ENCODE results near the gene FHL1.
A peak's percentile ranks its signal among the peaks of the same experiment; 100 is the strongest.
"Not testable (repeated sequence)": the region's sequence is repeated elsewhere in the genome, so short reads cannot be mapped to it uniquely, and the experiment has no call there.

Gene FHL1

DNA sequence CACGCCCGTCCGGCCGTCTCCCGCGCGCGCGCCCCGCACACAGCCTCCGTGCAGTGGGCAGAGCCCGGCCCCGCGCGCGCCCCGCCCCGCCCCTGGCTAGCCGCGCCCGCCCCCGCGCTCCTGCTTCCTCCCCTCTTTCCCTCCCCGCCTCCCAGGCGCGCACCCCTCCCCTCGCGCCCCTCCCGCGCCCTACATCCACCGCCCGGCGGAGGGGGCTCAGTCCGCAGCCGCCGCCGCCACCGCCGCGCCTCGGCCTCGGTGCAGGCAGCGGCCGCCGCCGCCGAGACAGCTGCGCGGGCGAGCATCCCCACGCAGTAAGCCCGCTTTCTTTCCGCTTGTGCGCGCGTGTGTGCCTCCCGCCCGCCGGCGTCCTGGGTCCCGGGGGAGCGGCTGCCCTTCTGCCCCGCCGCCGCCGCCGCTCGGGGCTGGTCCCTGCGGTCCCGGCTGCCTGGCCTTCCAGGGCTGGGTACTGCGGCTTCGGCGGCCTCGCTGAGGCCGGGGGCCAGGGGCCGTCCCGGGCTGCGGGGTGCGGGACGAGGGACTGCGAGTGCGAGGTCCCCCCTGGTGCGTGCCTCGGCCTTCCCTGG is at the start of gene FHL1:
FHL1 (plus strand) TSS at position 219 of the 587 bp plus-strand sequence.
- peak; percentile 7 to 44 for DNase-seq

DNA sequence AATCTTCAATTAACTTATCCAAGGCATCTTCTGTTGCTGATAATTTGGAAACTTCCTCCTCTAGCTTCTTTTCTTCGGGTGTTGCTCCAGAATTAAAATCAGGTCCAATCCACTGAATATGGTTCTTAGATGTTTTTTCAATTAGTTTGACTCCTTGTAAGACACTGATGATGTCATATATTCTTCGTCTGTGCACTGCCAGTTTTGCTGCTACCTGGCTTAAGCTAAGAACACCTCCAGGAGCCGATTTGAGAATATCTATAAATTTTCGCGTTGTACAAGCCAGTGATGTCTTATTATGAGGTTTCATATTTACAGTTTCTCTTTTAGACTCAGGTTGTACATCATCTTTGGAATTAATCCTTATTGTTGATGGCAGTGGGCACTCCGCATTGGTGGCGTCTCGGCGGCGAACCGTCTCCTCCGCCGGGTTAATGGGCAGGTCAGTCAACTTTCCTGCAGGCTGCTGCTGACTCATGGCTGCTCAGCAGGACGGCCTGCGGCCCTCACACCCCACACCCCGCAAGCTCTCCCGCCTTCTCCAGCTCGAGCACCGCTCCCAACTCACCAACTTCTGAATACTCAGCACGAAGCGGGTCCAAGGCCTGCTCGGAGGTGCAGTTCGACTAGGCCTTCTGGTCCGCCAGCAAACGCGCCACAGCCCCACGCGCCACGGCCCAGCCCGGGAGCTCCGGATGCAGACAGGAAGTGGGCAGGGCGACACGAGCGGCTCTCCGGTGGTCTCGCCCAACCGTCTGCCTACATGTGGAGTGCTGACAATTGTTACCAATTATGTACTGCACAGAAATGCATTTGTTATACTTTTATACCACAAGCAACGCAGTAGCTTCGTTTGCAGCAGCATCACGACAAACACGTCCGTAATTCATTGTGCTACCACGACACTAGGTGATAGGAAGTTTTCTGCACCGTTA is 49.2 kb upstream of the FHL1 start:
- DNase-seq: no peak

DNA sequence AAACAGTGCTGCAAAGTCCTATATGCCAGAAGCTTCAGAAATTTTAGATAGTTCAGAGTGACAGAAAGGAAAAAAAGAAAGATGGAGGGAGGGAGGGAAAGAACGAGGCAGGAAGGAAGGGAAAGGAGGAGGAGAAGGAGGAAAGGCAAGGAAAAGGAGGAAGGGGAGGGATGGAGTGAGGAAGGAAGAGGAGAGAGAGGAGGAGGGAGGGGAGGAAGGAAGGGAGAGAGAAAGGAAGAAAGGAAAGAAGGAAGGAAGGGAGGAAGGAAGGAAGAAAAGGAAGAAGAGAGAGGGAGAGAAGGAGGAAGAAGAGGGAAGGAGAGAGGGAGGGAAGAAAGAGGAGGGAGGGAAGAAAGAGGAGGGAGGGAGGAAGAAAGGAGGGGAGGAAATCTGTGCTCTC is 42.4 kb upstream of the FHL1 start:
- DNase-seq: no peak

DNA sequence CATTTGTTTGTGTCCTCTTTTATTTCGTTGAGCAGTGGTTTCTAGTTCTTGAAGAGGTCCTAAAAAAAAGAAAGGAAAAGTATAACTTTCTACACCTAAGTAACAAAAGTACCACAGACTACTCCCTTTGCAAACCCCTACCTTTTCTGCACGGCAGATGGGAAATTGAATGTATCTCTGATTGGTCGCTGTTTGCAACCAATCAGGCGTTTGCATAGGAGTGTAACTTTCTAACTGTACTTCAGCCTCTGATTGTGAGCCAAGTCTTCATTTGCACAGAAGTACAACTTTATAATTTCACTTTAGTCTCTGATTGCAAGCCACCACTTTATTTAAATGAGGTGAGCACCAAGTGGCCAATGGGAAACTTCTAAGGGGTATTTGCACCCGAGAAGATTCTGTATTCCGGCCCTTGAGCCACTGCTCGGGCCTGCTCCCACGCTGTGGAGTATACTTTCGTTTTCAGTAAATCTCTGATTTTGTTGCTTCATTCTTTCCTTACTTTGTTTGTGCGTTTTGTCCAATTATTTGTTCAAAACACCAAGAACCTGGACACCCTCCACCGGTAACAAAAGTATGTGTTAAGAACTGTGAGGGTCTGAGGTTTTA is 40.3 kb upstream of the FHL1 start:
- DNase-seq: no peak

DNA sequence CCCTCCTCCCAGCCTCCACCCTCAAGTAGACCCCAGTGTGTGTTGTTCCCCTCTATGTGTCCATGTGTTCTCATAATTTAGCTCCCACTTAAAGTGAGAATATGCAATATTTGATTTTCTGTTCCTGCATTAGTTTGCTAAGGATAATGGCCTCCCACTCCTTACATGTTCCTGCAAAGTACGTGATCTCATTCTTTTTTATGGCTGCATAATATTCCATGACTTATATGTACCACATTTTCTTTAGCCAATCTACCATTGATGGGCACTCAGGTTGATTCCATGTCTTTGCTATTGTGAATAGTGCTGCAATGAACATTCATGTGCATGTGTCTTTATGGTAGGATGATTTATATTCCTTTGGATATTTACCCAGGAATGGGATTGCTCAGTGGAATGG is 38.4 kb upstream of the FHL1 start:
- DNase-seq: not testable (repeated sequence)

DNA sequence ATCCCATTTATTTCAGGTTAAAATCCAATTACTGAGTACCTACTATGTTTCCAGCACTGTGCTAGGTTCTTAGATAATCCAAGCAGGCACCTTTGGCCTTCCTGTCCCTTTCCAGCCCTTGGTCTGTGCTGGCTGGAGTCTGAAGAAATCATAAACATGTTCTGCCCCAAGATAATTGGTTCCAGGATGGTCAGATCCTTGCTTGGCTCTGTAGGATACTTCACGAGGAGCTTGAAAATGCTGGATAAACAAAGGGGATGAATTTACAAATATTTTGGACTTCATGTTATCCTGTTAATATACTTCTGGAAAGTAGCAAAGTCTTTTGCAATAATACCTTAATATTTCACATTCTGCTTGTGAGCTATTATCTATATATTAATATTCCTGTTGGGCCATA is 35.0 kb upstream of the FHL1 start:
- DNase-seq: no peak

DNA sequence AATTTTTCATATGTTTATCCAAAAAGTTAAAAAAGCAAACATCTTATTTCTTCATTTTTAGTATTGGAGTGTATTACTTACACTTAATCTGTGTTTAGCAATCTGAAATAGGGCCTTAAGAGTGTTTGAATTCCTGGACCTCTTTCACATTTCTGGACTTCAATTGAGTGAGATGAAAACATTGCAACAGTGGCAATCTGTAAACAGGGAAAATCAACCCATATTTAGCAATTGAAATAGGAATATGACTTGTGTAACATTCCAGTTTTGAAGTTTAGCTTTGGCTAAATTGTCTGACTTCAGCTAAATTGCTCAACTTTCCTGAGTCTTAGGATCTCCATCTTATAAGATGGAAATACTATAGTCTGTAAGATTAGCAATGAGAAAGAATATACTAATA is 34.6 kb upstream of the FHL1 start:
- no peak for DNase-seq

DNA sequence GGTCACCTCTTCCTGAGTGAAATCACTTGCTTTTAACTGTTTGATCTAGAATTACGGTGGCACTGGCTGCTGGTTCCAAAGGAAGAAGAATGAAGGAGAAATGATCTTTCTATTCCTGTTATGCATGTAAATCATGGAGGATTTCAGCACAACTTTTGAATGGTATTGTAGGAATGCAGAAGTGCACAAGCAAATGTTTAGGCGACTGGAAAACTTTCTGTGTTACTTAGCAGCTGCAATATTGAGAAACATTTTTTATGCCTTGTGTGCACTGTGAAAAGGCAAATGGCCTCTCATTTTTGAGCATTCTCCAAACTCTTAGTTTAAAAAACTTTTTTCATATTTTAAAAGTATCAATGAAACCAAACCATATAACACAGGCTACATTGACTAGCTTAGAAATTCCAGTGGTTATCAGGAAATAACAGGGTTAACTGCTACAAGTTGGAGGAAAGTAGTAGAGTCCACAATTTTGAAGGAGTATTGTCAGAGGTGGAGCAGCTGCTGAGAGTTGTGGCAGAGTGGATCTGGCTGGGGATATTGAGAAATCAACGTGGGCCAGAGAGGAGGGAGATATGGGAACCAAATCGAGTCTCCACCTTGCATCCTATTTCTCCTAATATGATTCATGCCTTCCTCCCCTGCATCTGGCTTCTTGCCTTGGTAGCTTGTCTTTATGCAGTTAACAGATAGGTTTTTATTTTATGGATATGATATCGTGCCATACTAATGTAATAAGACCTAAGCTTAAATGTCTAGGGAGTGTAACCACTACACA is 32.0 kb upstream of the FHL1 start:
- no peak for DNase-seq

DNA sequence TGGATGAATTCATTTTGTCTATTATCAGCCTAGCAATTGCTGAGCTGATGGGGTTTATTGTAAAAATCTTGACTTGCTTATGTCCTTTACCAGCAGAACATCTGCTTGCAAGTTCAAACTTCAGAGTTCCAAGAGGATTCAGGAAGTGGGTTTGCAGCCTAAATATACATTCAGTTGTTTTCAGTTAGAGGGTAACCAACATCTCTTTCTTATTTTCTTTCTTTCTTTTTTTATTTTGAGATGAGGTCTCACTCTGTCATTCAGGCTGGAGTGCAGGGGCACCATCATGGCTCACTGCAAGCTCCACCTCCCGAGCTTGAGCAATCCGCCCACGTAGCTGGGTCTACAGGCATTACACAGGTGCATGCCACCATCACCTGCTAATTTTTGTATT is 31.4 kb upstream of the FHL1 start:
- no peak for DNase-seq

DNA sequence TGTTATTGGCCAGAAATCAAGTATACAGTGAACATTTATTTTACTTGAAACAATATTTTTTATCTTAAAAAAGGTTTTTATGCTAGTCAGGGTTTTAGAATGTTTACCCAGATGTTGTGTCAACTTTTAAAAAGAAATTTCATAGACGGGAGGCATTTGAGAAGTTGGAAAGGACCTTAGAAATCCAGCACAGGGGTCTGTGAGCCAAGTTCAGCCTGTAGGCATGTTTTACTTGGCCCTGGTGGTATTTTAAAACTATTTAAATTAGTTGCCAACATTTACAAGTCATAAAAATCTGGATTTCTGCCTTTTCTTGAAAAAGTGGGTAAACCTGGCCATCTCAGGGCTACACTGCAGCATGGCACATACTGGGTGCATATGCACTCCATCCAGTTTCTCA is 25.5 kb upstream of the FHL1 start:
- no peak for DNase-seq

DNA sequence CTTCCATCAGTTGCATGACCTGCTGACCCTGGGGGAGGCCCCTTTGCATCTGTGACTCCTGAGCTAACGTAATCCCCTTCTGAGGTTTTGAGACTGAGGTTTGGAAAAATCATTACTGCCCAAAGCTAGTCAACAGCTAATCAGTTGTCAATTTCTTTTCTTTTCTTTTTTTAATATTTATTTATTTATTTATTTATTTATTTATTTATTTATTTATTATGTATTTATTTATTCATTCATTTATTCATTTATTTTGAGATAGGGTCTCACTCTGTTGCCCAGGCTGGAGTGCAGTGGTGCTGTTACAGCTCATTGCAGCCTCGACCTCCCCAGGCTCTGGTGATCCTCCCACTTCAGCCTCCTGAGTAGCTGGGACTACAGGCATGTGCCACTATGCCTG is 25.1 kb upstream of the FHL1 start:
- DNase-seq: no peak

DNA sequence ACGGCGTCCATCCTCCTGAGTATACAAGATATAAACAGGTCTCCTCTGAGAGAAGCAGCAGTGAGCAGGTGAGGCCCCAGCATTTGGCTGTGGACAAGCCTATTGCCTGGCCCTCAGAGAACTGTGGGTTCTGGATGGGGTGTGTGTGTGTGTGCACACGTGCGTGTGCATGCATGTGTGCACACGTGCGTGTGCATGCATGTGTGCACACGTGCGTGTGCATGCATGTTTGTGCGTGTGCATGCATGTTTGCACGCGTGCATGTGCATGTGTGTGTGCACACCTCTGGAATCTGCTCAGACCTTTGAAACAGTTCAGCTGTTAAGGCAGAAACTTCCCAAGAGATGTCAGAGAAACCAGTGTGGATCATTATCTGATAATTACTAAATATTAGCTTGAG is 22.2 kb upstream of the FHL1 start:
- DNase-seq: no peak

DNA sequence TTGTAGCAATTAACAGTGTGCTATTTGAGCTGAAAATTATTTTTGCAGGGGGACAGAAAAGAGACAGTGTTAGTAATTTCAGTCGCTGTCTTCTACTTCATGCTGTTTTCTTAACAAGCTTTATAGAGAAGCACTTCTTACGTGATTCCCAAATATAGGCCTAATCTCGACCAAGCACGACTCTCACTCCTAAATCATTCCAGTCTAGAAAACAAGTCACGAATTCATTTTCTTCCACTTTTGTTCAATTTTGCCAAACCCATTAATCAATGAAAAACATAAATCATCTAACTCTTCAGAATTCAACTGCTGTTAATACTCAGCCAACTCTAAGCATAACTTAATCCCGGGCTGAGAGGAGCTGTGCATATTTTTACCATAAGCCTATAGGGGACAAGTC is 21.0 kb upstream of the FHL1 start:
- DNase-seq: no peak

DNA sequence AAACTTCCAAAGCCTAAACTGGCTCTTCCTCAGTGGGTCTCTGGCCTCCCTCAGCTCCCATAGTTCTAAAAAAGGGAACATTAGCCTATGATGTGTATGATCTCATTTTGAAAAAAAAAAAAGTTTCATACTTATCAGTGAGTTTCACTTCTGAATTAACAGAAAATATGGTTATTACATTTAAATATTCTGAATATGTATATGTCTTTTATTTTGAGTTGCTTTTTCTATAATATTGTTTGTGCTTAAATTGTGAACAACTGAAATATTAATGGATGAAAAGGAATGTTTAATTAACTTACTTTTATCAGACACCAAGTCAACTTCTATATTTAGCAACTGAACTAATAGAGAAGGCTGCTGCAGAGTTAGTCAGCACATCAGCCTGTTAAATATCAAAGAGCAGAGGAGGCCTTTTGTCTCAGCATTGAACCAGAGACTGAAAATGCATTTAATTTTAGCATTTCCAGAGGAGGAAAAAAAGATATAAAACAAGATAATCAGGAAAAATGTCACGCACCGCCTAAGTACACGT is 20.4 kb upstream of the FHL1 start:
- no peak for DNase-seq

DNA sequence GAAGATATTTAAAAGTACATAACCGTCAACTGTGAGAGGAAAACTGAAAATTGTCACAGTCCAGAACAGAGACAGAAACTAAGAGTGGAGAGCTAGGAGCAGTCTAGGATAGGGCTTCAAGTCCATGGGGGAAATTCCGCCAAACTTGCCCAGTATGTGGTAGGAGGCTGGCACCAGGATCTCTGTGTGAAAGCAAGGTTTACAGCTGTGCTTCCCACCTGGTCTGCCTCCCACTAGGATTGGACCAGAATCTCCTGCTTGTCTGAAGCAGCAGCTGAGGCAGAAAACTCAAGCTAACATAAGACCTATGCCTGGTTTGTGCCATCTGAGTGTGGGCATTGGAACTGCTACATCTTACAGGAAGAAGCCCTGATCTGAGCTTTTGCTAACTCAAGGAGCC is 18.6 kb upstream of the FHL1 start:
- no peak for DNase-seq

DNA sequence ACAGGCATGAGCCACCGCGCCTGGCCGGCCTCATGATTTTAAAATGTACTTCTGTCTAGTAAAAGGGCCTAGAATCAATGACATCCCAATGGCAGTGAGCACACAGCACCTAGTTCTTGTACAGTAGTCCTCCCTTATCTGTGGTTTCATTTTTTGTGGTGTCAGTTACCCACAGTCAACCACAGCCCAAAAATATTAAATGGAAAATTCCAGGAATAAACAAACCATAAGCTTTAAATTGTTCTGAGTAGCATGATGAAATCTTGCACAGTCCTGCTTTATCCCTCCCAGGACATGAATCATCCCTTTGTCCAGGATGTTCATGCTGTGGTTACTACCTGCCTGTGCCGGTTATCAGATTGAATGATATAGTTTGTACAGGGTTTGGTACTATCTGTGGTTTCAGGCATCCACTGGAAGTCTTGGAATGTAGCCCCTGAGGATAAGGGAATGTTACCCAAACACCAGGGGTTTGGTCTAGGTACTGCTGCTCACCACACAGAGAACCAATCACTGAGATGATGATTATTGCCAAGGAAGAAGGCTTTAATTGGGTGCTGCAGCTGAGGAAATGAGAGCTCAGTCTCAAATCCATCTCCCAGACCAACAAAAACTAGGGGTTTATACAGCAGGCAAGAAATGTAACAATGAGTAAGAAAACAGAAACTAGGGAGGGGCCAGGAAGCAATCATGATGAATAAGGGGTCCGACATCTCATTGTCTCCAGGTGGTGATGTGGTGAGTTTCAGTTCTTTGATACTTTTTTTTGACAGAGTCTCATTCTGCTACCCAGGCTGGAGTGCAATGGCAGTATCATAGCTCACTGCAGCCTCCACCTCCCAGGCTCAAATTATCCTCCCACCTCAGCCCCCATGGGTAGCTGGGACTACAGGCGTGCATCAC is 16.2 kb upstream of the FHL1 start:
- no peak for DNase-seq

DNA sequence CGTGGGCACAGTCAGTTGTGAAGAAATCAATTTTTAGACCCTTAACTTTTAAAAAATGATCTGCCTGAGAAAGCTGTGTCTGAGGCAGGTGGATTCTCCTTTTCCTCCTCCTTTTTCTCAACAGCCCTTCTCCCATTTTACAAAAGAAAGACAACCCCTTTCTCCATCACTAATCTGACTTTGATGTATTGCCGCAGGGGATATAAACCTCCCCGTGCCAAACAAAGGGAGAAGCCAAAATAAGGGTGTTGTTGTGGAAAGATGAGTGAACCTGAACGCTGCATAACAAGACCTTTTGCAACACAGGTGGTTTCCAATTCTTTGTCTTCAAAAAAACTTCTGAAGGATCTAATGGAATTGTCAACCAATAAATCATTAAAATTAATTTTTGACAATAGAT is 8.4 kb upstream of the FHL1 start:
- DNase-seq: no peak

DNA sequence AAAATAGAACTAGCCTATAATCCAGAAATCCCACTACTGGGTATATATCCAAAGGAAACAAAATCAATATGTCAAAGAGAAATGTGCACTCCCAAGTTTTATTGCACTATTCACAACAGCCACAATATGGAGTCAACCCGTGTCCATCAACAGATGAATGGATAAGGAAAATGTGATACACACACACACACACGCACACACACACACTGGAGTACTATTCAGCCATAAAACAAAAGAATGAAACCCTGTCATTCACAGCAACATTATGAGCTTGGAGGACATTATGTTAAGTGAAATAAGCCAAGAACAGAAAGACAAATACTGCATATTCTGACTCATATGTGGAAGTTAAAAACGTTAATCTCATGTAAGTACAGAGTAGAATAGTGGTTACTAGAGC is 5.8 kb upstream of the FHL1 start:
- DNase-seq: no peak

DNA sequence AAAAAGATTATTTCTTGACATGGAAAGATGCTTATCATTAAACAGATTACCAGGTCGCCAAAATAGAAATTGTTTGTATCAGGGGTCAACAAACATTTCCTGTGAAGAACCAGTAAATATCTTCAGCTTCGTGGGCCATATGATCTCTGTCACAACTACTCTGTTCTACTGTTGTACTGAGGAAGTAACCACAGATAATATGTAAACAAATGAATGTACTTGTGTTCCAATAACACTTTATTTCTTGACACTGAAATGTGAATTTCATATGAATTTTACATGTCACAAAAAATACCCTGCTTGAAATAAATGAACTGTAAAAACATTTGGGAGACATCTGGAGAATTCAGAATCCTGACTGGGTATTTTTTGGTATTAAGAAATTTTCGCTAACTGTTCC is 4.7 kb upstream of the FHL1 start:
- DNase-seq: no peak

DNA sequence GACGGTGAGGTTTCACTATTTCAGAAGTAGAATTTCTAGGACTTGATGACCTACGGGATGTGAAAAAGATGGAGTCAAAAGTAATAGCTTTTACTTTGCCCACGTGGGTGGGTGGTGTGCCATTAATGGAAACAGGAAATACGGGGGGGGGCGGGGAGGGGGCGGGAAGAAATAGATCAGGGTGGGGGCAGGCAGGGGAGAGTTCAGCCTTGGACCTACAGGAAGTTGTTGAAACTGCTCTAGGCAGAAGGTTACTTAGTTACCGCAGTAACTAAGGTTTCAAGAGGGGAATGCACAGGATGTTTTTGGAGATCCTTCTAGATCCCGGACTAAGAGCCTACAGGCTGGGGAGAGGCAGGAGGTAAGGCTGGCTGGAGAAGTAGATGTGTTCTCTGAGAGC is 3.6 kb upstream of the FHL1 start:
- DNase-seq: no peak

DNA sequence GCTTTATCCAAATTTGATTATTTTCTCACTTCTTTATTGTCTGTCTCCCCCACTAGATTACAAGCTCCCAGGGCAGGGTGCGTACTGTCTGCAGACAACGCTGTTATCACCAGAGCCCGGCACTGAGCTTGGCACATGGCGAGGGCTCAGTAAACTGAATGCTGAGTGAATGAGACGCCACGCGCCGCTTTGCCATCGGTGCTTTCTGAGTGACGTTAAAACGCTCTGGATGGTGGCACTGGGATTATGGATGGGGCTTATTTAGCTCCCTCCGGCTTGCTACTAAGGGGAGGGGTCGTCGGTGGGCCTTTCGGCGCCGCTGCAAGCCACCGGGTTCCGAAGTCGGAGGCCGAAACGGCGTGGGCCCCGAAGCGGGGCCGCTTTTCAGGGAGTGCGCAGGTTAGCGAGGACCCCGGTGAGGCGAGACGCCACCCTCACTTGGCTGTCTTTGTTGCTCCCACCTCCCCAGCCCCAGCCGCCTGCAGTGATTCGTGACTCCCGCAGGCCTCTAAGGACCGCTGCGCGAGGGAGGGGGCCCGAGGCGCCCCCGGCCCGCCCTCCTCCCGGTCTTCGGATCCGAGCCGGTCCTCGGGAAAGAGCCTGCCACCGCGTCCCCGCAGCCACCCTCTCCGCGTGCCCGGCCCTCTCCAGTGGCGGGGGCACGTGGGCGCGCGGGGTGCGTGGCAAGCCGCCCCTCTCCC is 569 bp upstream of the FHL1 start:
- no peak for DNase-seq
